K562 (cell line): ENCODE results near the gene HECW1. TPM values are rescaled to one million over a fixed set of nuclear protein-coding genes. Genes with fewer than 3 reads are reported as not detected.

Source experiments
- ATAC-seq: fragments of 200-7000 bp; cut with Tn5 transposase; 3 replicates; pipeline ENCODE4 v1.9.1; 2020; ENCODE audit warnings: moderate library complexity
- BruUV-seq: library from RNA; stranded (reverse); fragments of 400-500 nt; replicated peaks from 2 replicates; lab custom pipeline; 2021; lab: Mats Ljungman, UMichigan
- CTCF ChIA-PET: fragments of 300-600 bp; formaldehyde crosslinking; extraction: SDS; loops from one replicate; lab custom pipeline; 2021; ENCODE audit warnings: low intra/inter-chr PET ratio; lab: Yijun Ruan, JAX
- POLR2A ChIA-PET: fragments of 300-600, 350-650 bp; sonication (Branson Sonifier 250); formaldehyde crosslinking; extraction: SDS; loops from one replicate; lab custom pipeline; 2021; ENCODE audit warnings: antibody characterized with exemption, inconsistent platforms; lab: Yijun Ruan, JAX
- DNase-seq, 4 experiments: peaks; one replicate each; pipeline versions ENCODE4 v3.0.0 to v3.0.0-alpha.2; 2011 to 2018; ENCODE audit warnings: low spot score in 3 of 4, mixed read lengths in 3 of 4; ENCODE audit errors: extremely low read depth in 1 of 4
- FAIRE-seq: peaks from 2 replicates; lab custom pipeline; 2011; peaks lifted over from hg19 to GRCh38; lab: Jason Lieb, UNC
- H2AFZ ChIP-seq: 2 replicates; pipeline ENCODE4 v1.6.0; 2011; ENCODE audit warnings: low read depth, low read length, control low read depth, inconsistent platforms
- H3K27ac ChIP-seq: fragments of 200-600 bp; 3 replicates; pipeline ENCODE4 v1.8.0; 2011; ENCODE audit warnings: low read depth, mild to moderate bottlenecking, control low read depth, inconsistent platforms, low read length, moderate library complexity, mixed read lengths; ENCODE audit errors: extremely low read depth
- H3K27me3 ChIP-seq, 2 experiments: fragments of 300-600 bp in 1 of 2; 2 replicates in 1 of 2; 3 replicates in 1 of 2; pipeline versions ENCODE4 v1.6.0 to v1.8.0; 2011; ENCODE audit warnings: inconsistent platforms in 2 of 2, low read length in 2 of 2, mild to moderate bottlenecking in 1 of 2, mixed read lengths in 1 of 2, moderate library complexity in 1 of 2; ENCODE audit not compliant: control insufficient read depth in 2 of 2, insufficient read depth in 2 of 2
- H3K36me3 ChIP-seq: fragments of 300-600 bp; 3 replicates; pipeline ENCODE4 v1.8.0; 2011; ENCODE audit warnings: mild to moderate bottlenecking, low read length, inconsistent platforms; ENCODE audit not compliant: control insufficient read depth, insufficient read depth
- H3K4me1 ChIP-seq, 2 experiments: fragments of 200-600 bp in 1 of 2; replicated peaks in 1 of 2; 2 replicates in 1 of 2; 3 replicates in 1 of 2; pipeline versions ENCODE4 v1.5.1 to v1.8.0; 2011; ENCODE audit warnings: inconsistent platforms in 2 of 2, low read length in 2 of 2, mild to moderate bottlenecking in 1 of 2, mixed read lengths in 1 of 2, moderate library complexity in 1 of 2; ENCODE audit not compliant: control insufficient read depth in 2 of 2, insufficient read depth in 2 of 2
- H3K4me2 ChIP-seq: 2 replicates; pipeline ENCODE4 v1.6.1; 2011; ENCODE audit warnings: low read length, control low read depth, inconsistent platforms, mixed read lengths; ENCODE audit not compliant: insufficient read depth
- H3K4me3 ChIP-seq: fragments of 200-600 bp; sonication (generic), shearing (Covaris generic); 2 replicates; pipeline ENCODE4 v1.5.1; 2016; ENCODE audit warnings: control low read depth, inconsistent platforms
- H3K79me2 ChIP-seq: fragments of 200-600 bp; 3 replicates; pipeline ENCODE4 v1.8.0; 2011; ENCODE audit warnings: low read length, inconsistent platforms; ENCODE audit not compliant: control insufficient read depth, insufficient read depth
- H3K9ac ChIP-seq, 2 experiments: 2 replicates each; pipeline versions ENCODE4 v1.6.0 to v1.6.1; 2011; ENCODE audit warnings: low read depth in 2 of 2, low read length in 2 of 2, control low read depth in 1 of 2, inconsistent platforms in 1 of 2, mild to moderate bottlenecking in 1 of 2, mixed read lengths in 1 of 2; ENCODE audit not compliant: insufficient read depth in 1 of 2
- H3K9me1 ChIP-seq: one replicate; pipeline ENCODE4 v1.6.0; 2011; ENCODE audit warnings: inconsistent platforms, mild to moderate bottlenecking, low read length, moderate library complexity; ENCODE audit not compliant: control insufficient read depth, insufficient read depth
- H3K9me3 ChIP-seq: replicated peaks from 2 replicates; pipeline ENCODE4 v1.5.1; 2011; ENCODE audit warnings: low read depth, low read length, inconsistent platforms; ENCODE audit not compliant: control insufficient read depth, insufficient read depth
- H4K20me1 ChIP-seq: replicated peaks from 2 replicates; pipeline ENCODE4 v1.6.1; 2011; ENCODE audit warnings: low read length, inconsistent platforms, mixed read lengths; ENCODE audit not compliant: control insufficient read depth, insufficient read depth
- ATF2 ChIP-seq: sonication (generic); formaldehyde crosslinking; IDR thresholded peaks from 2 replicates; pipeline ENCODE4 v1.8.1; 2022; ENCODE audit warnings: missing genetic modification reagents
- BACH1 ChIP-seq: fragments of 200-800 bp; sonication (Bioruptor generic); IDR thresholded peaks from 2 replicates; pipeline ENCODE4 v1.6.1; 2016; ENCODE audit warnings: missing genetic modification characterization, missing compliant biosample characterization
- CEBPG ChIP-seq, 3 experiments: fragments of 200-800 bp in 1 of 3; sonication (Bioruptor generic) in 1 of 3; sonication (generic) in 1 of 3; formaldehyde crosslinking in 1 of 3; IDR thresholded peaks in 2 of 3; conservative IDR thresholded peaks in 1 of 3; 2 replicates each; pipeline versions ENCODE4 v1.6.1 to v1.8.0; 2016 to 2022; ENCODE audit warnings: missing compliant biosample characterization in 2 of 3, missing genetic modification characterization in 2 of 3, mild to moderate bottlenecking in 1 of 3, missing genetic modification reagents in 1 of 3
- DIDO1 ChIP-seq: fragments of 450-650 bp; IDR thresholded peaks from 2 replicates; pipeline ENCODE4 v1.6.1; 2016; ENCODE audit warnings: low read depth, missing biosample characterization, missing genetic modification characterization
- E2F4 ChIP-seq: sonication (generic); formaldehyde crosslinking; IDR thresholded peaks from 2 replicates; pipeline ENCODE4 v1.8.0; 2022; ENCODE audit warnings: mild to moderate bottlenecking, low read depth, missing genetic modification reagents
- ETS2 ChIP-seq: IDR thresholded peaks from 2 replicates; pipeline ENCODE4 v1.6.1; 2016; ENCODE audit warnings: borderline replicate concordance, missing genetic modification characterization, mild to moderate bottlenecking, moderate library complexity, missing compliant biosample characterization; ENCODE audit not compliant: poor library complexity, severe bottlenecking
- GABPB1 ChIP-seq: sonication (generic); formaldehyde crosslinking; IDR thresholded peaks from 2 replicates; pipeline ENCODE4 v1.8.0; 2022; ENCODE audit warnings: mild to moderate bottlenecking, missing genetic modification reagents
- NRF1 ChIP-seq, 2 experiments: fragments of 450-650 bp; IDR thresholded peaks in 1 of 2; conservative IDR thresholded peaks in 1 of 2; 2 replicates each; pipeline ENCODE4 v1.6.1; 2014; ENCODE audit warnings: mild to moderate bottlenecking in 2 of 2
- ZNF224 ChIP-seq: sonication (generic); formaldehyde crosslinking; IDR thresholded peaks from 2 replicates; pipeline ENCODE4 v1.8.0; 2022; ENCODE audit warnings: mild to moderate bottlenecking, missing genetic modification reagents
- WGBS: fragments of 100-300 bp; shearing (Covaris generic); methylation state at CpG from one replicate; pipeline ENCODE4 v1.1.6; 2016; ENCODE audit warnings: low coverage, mixed read lengths; ENCODE audit not compliant: insufficient coverage; ENCODE audit errors: missing lambda C conversion rate; 5-methylcytosine and 5-hydroxymethylcytosine counted together
- in situ Hi-C: fragments of 300-500 bp; cut with MboI; formaldehyde crosslinking; loops from 4 replicates; pipeline ENCODE4 v1.15.0; 2018; ENCODE audit warnings: inconsistent platforms, mixed read lengths
- intact Hi-C: fragments of 100-400 bp; cut with micrococcal nuclease; formaldehyde crosslinking; loops from 2 replicates; pipeline ENCODE4 v1.14.2; 2022
- polyA plus RNA-seq, 8 experiments: library from polyadenylated mRNA; depleted of rRNA in 4 of 8; stranded (reverse) in 5 of 8; unstranded in 3 of 8; fragments of >200 nt; fragmentation: Nextera tagmentation in 2 of 8; fragmentation: Illumina TruSeq in 1 of 8; extraction: Ambion mirVana in 2 of 8; extraction: Trizol in 1 of 8; gene quantifications; 2 replicates each; pipeline versions ENCODE4 v1.2.1 to v1.2.3, GENCODE V29; 2011 to 2014; ENCODE audit warnings: inconsistent platforms in 1 of 8, missing spikeins in 1 of 8
- total RNA-seq, 7 experiments: library from RNA; depleted of rRNA in 6 of 7; stranded (reverse); fragments of >200 nt in 6 of 7; fragmentation: Illumina TruSeq in 2 of 7; extraction: Trizol in 2 of 7; gene quantifications; 2 replicates each; pipeline versions ENCODE4 v1.2.1 to v1.2.3, GENCODE V29; 2011 to 2021; ENCODE audit warnings: low replicate concordance in 1 of 7

The HECW1 gene
- total and polyA plus RNA-seq, 9 of the 15 experiments (the other 6 are each of a cell fraction or from before 2014, with no cell fraction given) = 0.07 to 0.31 (median 0.13) TPM; not detected in 4

- no peak for TF ChIP-seq GABPB1 (CRISPR knock-in tag)
- TF ChIP-seq ATF2 (CRISPR knock-in tag) = no peak
- peak; percentile 60 to 67 for TF ChIP-seq NRF1 (conservative IDR thresholded peaks at IDR 0.05 in 1 of 2, IDR thresholded peaks at IDR 0.05 in 1 of 2)
- DNase-seq (no peak), FAIRE-seq (no peak), ATAC-seq (no peak)
- WGBS = 4% methylated on average over 8 of the region's 8 CpGs
- Histone ChIP-seq H4K20me1 (no peaks in the 10 kb centered on the region; the same call in 1 of the 2 replicates), H3K9ac (no peak overlapping the region), H3K27me3 (peaks cover 8 to 21% of the 10 kb centered on the region in 2 experiments; a peak in 4 of 5 replicates), H3K9me1 (no peaks in the 10 kb centered on the region), H3K4me2 (no peak overlapping the region), H3K36me3 (no peaks in the 10 kb centered on the region), H3K4me1 (no peaks in the 10 kb centered on the region), H3K27ac (no peak overlapping the region), H2AFZ (no peak overlapping the region), H3K9me3 (no peaks in the 10 kb centered on the region), H3K79me2 (no peaks in the 10 kb centered on the region), H3K4me3 (no peak overlapping the region)
- CTCF ChIA-PET = no interaction called here
- no TSS peak for BruUV-seq
- in situ Hi-C loops = no loop called here
- intact Hi-C loops = no loop called here
- POLR2A ChIA-PET = no interaction called here
Measured at GRCh38 chr7:43332193-43332796, 219.8 kb downstream of the HECW1 start.

DNA sequence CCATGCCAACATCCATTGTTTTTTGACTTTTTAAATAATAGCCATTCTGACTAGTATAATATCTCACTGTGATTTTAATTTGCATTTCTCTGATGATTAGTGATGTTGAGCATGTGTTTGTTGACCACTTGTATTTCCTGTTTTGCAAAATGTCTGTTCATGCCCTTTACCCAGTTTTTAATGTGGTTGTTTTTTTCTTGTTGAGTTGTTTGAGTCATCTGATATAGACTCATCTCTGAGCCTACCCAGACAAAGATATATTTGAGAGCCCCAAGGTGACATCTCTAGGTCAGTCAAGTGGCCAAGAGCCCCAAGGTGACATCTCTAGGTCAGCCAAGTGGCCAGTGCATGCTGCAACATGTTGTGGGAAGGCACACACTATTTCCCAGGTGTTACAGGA is 224.7 kb downstream of the HECW1 start:
- FAIRE-seq (no peak), ATAC-seq (no peak), DNase-seq (no peak)
- intact Hi-C loops = no loop called here
- no TSS peak for BruUV-seq
- Histone ChIP-seq H3K79me2 (no peaks in the 10 kb centered on the region), H3K4me3 (no peak overlapping the region), H3K36me3 (no peaks in the 10 kb centered on the region), H3K4me2 (no peak overlapping the region), H3K9ac (no peak overlapping the region), H3K27ac (no peak overlapping the region), H3K27me3 (peaks cover 4 to 7% of the 10 kb centered on the region in 2 experiments; a peak in 3 of 5 replicates), H4K20me1 (no peaks in the 10 kb centered on the region), H2AFZ (no peak overlapping the region), H3K9me3 (no peaks in the 10 kb centered on the region), H3K4me1 (no peaks in the 10 kb centered on the region), H3K9me1 (no peaks in the 10 kb centered on the region)
- CTCF ChIA-PET = no interaction called here
- POLR2A ChIA-PET = no interaction called here
- in situ Hi-C loops = no loop called here
- TF ChIP-seq DIDO1 (tag) (no peak), ZNF224 (CRISPR knock-in tag) (no peak), ETS2 (tag) (no peak), GABPB1 (CRISPR knock-in tag) (no peak), CEBPG (CRISPR knock-in tag; IDR thresholded peaks at IDR 0.05) (no peak), CEBPG (tag; conservative IDR thresholded peaks at IDR 0.05 in 1 of 2, IDR thresholded peaks at IDR 0.05 in 1 of 2) (no peak), BACH1 (tag) (no peak), E2F4 (CRISPR knock-in tag) (no peak)
